Activated B cell treated with CpG ODN at 0.5 μM for 24 hours (primary cell): ENCODE results near the gene SPOCK3. TPM values are rescaled to one million over a fixed set of nuclear protein-coding genes. Genes with fewer than 3 reads are reported as not detected.

Experiments used
- ATAC-seq: fragments of 200-7000 bp; cut with Tn5 transposase; one replicate; pipeline ENCODE4 v1.10.0; 2021; ENCODE audit warnings: low read depth, mild to moderate bottlenecking, moderate library complexity
- CTCF ChIA-PET: fragments of 350-600 bp; sonication (Branson Sonifier 250); formaldehyde crosslinking; loops from one replicate; lab custom pipeline; 2021; ENCODE audit warnings: antibody characterized with exemption; lab: Charles Lee
- POLR2A ChIA-PET: fragments of 350-600 bp; sonication (Branson Sonifier 250); formaldehyde crosslinking; loops from one replicate; lab custom pipeline; 2021; ENCODE audit warnings: antibody characterized with exemption; lab: Charles Lee
- DNase-seq: peaks from one replicate; pipeline ENCODE4 v3.0.0; 2022
- H3K27ac Mint-ChIP-seq: one replicate; pipeline ENCODE4 v1.8.0; 2020; ENCODE audit warnings: mixed read lengths
- H3K27me3 Mint-ChIP-seq: one replicate; pipeline ENCODE4 v1.8.0; 2021; ENCODE audit warnings: mixed read lengths
- H3K36me3 Mint-ChIP-seq: one replicate; pipeline ENCODE4 v1.8.0; 2021; ENCODE audit warnings: low read depth, mixed read lengths
- H3K4me1 Mint-ChIP-seq: one replicate; pipeline ENCODE4 v1.8.0; 2021; ENCODE audit warnings: mixed read lengths
- H3K4me3 Mint-ChIP-seq: one replicate; pipeline ENCODE4 v1.8.0; 2020; ENCODE audit warnings: mild to moderate bottlenecking, mixed read lengths
- H3K9me3 Mint-ChIP-seq: one replicate; pipeline ENCODE4 v1.8.0; 2020; ENCODE audit warnings: mixed read lengths
- CTCF ChIP-seq: fragments of 200-600 bp; IDR thresholded peaks from one replicate; pipeline ENCODE4 v1.8.0; 2022; ENCODE audit warnings: antibody characterized with exemption, mild to moderate bottlenecking
- intact Hi-C: fragments of 100-400 bp; cut with micrococcal nuclease; formaldehyde crosslinking; loops from one replicate; pipeline ENCODE4 v1.15.1; 2024
- total RNA-seq: library from RNA; stranded (reverse); gene quantifications from 2 replicates; pipeline ENCODE4 v1.2.3, GENCODE V29; 2022

The SPOCK3 gene
- total RNA-seq, 1 donor from 2014 or later, result not detected

DNA sequence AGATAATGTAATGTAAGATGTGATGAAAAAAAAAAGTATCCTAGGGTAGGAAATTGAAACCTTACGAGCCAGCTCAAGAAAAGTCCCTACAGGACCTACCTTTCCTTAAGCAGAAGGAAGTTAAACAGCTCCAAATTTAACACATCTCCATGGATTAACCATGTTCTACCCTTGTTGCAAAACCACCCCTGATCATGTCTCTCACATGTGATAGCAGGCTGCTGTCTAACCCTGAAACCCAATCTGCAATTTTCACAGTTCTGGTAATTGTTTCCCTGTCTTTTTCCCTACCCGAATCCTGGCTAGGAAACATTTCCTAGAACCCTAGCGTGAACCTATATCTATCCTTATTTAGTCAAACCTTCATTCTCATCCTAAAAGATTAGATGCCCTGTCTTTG is 198.9 kb downstream of the SPOCK3 start:
- ChIA-PET CTCF (no interaction called here), POLR2A (no interaction called here)
- intact Hi-C loops, result no loop called here
- Mint-ChIP-seq H3K36me3 (no peaks in the 10 kb centered on the region), H3K27ac (no peak overlapping the region), H3K9me3 (no peaks in the 10 kb centered on the region), H3K4me3 (no peak overlapping the region), H3K4me1 (no peaks in the 10 kb centered on the region), H3K27me3 (no peaks in the 10 kb centered on the region)
- ATAC-seq (no peak), DNase-seq (no peak)
- no peak for TF ChIP-seq CTCF

GRCh38 chr4:167034983-167035382 is 199.3 kb downstream of the SPOCK3 start:
- H3K4me3 Mint-ChIP-seq, result no peak overlapping the region
- CTCF ChIA-PET, result no interaction called here
- POLR2A ChIA-PET, result no interaction called here
- H3K9me3 Mint-ChIP-seq, result no peaks in the 10 kb centered on the region
- intact Hi-C loops, result no loop called here
- H3K27me3 Mint-ChIP-seq, result no peaks in the 10 kb centered on the region
- no peaks in the 10 kb centered on the region for H3K4me1 Mint-ChIP-seq
- no peak overlapping the region for H3K27ac Mint-ChIP-seq
- ATAC-seq (no peak), DNase-seq (no peak)
- H3K36me3 Mint-ChIP-seq, result no peaks in the 10 kb centered on the region
- no peak for TF ChIP-seq CTCF

DNA sequence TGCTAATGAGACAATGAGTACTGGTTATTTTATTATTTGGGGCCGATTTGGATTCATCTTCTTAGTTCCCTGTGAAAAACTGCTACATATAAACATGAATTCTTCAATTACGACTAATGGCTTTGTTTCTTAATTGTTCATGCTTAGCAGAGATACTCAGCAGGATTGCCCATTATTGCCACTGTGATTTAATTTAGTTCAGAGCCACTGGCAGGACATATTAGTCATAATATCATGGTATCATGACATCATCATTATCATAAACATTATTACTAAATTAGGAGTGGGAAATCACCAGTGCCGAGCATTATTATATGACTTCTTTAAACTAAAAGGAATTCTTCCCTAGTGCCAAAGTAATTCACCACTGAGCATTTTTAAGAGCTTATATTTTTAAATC is 201.4 kb downstream of the SPOCK3 start:
- H3K27me3 Mint-ChIP-seq, result no peaks in the 10 kb centered on the region
- H3K4me3 Mint-ChIP-seq, result no peak overlapping the region
- CTCF ChIA-PET, result interaction anchor here (1.8 kb wide), 1 partner anchor 10 kb away, joined by 6 read pairs; no protein-coding TSS in a partner anchor
- no peak for ATAC-seq
- intact Hi-C loops, result no loop called here
- POLR2A ChIA-PET, result no interaction called here
- no peaks in the 10 kb centered on the region for H3K36me3 Mint-ChIP-seq
- H3K9me3 Mint-ChIP-seq, result no peaks in the 10 kb centered on the region
- no peaks in the 10 kb centered on the region for H3K4me1 Mint-ChIP-seq
- TF ChIP-seq CTCF, result no peak
- no peak overlapping the region for H3K27ac Mint-ChIP-seq
- DNase-seq, result no peak

GRCh38 chr4:167031534-167032156 is 202.6 kb downstream of the SPOCK3 start:
- Mint-ChIP-seq H3K36me3 (no peaks in the 10 kb centered on the region), H3K27me3 (no peaks in the 10 kb centered on the region), H3K4me1 (no peaks in the 10 kb centered on the region), H3K9me3 (no peaks in the 10 kb centered on the region), H3K4me3 (no peak overlapping the region), H3K27ac (no peak overlapping the region)
- ATAC-seq (no peak), DNase-seq (no peak)
- no peak for TF ChIP-seq CTCF
- CTCF ChIA-PET, result interaction anchor here (1.0 kb wide), 1 partner anchor 9 kb away, joined by 3 read pairs; no protein-coding TSS in a partner anchor
- POLR2A ChIA-PET, result no interaction called here
- intact Hi-C loops, result no loop called here

GRCh38 chr4:167028976-167029375 is 205.3 kb downstream of the SPOCK3 start:
- Mint-ChIP-seq H3K27ac (no peak overlapping the region), H3K4me3 (no peak overlapping the region), H3K4me1 (no peaks in the 10 kb centered on the region), H3K9me3 (no peaks in the 10 kb centered on the region), H3K27me3 (no peaks in the 10 kb centered on the region), H3K36me3 (no peaks in the 10 kb centered on the region)
- no peak for DNase-seq
- TF ChIP-seq CTCF, result no peak
- ATAC-seq, result no peak
- ChIA-PET CTCF (no interaction called here), POLR2A (no interaction called here)
- intact Hi-C loops, result no loop called here
